Keratinocyte (primary cell): ENCODE data around the gene CDH12.

Source experiments
- EZH2 ChIP-seq: IDR thresholded peaks from one replicate; pipeline ENCODE4 v1.6.1; 2012; ENCODE audit warnings: inconsistent platforms, mild to moderate bottlenecking, low read length, moderate library complexity
- TF ChIP-seq, protein P1 (sequence below), 3 experiments: IDR thresholded peaks in 1 of 3; conservative IDR thresholded peaks in 1 of 3; optimal IDR thresholded peaks in 1 of 3; 2 replicates in 2 of 3; 3 replicates in 1 of 3; pipeline versions ENCODE3 to v1.5.1; 2011; ENCODE audit warnings: low read length in 3 of 3, mild to moderate bottlenecking in 3 of 3, moderate library complexity in 2 of 3, control low read depth in 1 of 3, inconsistent platforms in 1 of 3; ENCODE audit not compliant: insufficient read depth in 2 of 3; ENCODE audit errors: extremely low read depth in 1 of 3

DNA sequence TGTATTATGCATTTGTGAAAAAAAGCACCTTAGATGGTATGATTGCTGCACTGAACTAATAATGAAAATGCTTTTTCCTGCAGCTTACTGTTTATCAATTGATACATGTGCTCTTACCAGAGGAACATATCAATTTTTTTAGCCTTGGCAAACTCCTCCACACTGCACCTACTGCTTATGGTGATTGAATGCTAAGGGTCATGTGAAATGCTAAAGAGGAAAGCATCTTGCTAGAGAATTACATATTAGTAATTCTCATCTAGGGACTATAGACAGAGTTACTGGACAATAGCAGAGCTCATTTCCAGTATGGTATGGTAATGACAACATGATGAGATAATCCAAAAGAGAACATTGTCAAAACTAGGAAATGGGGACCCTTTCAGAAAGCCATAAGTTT is 817.1 kb downstream of the CDH12 start:
- TF ChIP-seq, protein P1, sequence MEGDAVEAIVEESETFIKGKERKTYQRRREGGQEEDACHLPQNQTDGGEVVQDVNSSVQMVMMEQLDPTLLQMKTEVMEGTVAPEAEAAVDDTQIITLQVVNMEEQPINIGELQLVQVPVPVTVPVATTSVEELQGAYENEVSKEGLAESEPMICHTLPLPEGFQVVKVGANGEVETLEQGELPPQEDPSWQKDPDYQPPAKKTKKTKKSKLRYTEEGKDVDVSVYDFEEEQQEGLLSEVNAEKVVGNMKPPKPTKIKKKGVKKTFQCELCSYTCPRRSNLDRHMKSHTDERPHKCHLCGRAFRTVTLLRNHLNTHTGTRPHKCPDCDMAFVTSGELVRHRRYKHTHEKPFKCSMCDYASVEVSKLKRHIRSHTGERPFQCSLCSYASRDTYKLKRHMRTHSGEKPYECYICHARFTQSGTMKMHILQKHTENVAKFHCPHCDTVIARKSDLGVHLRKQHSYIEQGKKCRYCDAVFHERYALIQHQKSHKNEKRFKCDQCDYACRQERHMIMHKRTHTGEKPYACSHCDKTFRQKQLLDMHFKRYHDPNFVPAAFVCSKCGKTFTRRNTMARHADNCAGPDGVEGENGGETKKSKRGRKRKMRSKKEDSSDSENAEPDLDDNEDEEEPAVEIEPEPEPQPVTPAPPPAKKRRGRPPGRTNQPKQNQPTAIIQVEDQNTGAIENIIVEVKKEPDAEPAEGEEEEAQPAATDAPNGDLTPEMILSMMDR (optimal IDR thresholded peaks at IDR 0.05 in 1 of 3, IDR thresholded peaks at IDR 0.05 in 1 of 3, conservative IDR thresholded peaks at IDR 0.05 in 1 of 3; ENCODE audit: extremely low read depth in 1 of 3, insufficient read depth in 2 of 3, low read length in 3 of 3), result no peak
- no peak for TF ChIP-seq EZH2
